Activated T-helper 1 cell treated with anti-CD3 and anti-CD28 coated beads, Interleukin-12 subunit alpha, Interleukin-12 subunit beta, Interleukin-2, Interleukin-4 antibody, amounts not matched to agents 30 ng/mL and 10 ng/mL and 1 ng/mL, durations not matched to agents 14 hours and 24 hours and 36 hours (primary cell): Measurements from ENCODE around the gene MAN1B1. TPM values are rescaled to one million over a fixed set of nuclear protein-coding genes. Genes with fewer than 3 reads are reported as not detected.
A peak's percentile ranks its signal among the peaks of the same experiment; 100 is the strongest.

Experiments used
- DNase-seq: peaks from one replicate; pipeline ENCODE4 v3.0.0; 2021; ENCODE audit warnings: low spot score
- H3K27ac Mint-ChIP-seq: one replicate; pipeline ENCODE4 v1.8.0; 2021; ENCODE audit warnings: mild to moderate bottlenecking, mixed read lengths
- H3K27me3 Mint-ChIP-seq: one replicate; pipeline ENCODE4 v1.8.0; 2022; ENCODE audit warnings: mild to moderate bottlenecking, moderate library complexity, mixed read lengths; ENCODE audit not compliant: insufficient read depth
- H3K36me3 Mint-ChIP-seq: one replicate; pipeline ENCODE4 v1.8.0; 2021; ENCODE audit warnings: low read depth, mixed read lengths
- H3K4me1 Mint-ChIP-seq: one replicate; pipeline ENCODE4 v1.8.0; 2021; ENCODE audit warnings: low read depth, mixed read lengths
- H3K4me3 Mint-ChIP-seq: one replicate; pipeline ENCODE4 v1.8.0; 2021; ENCODE audit warnings: mild to moderate bottlenecking, moderate library complexity, mixed read lengths
- H3K9me3 Mint-ChIP-seq: one replicate; pipeline ENCODE4 v1.8.0; 2021; ENCODE audit warnings: mixed read lengths
- intact Hi-C: fragments of 100-400 bp; cut with micrococcal nuclease; formaldehyde crosslinking; loops from one replicate; pipeline ENCODE4 v1.15.1; 2024
- total RNA-seq: library from RNA; stranded (reverse); gene quantifications from 2 replicates; pipeline ENCODE4 v1.2.3, GENCODE V29; 2022

The MAN1B1 gene
- total RNA-seq, 1 donor from 2014 or later = 53.6 TPM

DNA sequence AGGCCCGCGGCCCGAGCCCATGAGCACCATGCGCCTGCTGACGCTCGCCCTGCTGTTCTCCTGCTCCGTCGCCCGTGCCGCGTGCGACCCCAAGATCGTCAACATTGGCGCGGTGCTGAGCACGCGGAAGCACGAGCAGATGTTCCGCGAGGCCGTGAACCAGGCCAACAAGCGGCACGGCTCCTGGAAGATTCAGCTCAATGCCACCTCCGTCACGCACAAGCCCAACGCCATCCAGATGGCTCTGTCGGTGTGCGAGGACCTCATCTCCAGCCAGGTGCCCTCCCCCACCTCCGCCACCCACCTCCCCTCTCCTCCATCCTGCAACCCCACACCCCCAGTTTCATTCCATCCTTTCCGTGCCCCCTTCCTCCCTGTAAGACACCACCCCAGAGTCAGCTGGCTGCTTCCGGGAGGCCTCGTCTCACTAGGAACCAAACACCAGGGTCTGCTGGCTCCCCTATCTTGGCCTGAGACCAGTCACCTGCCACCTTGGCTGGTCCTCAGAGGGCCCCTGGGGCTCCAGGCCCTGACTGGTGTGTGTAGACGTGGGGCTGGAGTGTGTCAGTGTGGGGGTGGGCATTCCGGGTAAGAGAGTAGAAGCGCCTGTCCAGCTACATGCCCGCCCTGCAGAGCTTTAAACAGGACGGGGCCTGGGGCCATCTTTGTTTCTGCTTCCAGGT lies 52.8 kb downstream of the MAN1B1 start:
- intact Hi-C loops = loop anchor here (2.0 kb wide), 2 partner anchors 17 to 29 kb away; no protein-coding TSS in a partner anchor
- Mint-ChIP-seq H3K4me1 (no peaks in the 10 kb centered on the region), H3K4me3 (no peak overlapping the region), H3K36me3 (no peaks in the 10 kb centered on the region), H3K27me3 (peaks cover 33% of the 10 kb centered on the region), H3K9me3 (no peaks in the 10 kb centered on the region), H3K27ac (no peak overlapping the region)
- DNase-seq = no peak

GRCh38 chr9:137140151-137141012 lies 53.6 kb downstream of the MAN1B1 start:
- no peaks in the 10 kb centered on the region for H3K36me3 Mint-ChIP-seq
- no peak overlapping the region for H3K4me3 Mint-ChIP-seq
- no peak overlapping the region for H3K27ac Mint-ChIP-seq
- DNase-seq = no peak
- peaks cover 28% of the 10 kb centered on the region for H3K27me3 Mint-ChIP-seq
- intact Hi-C loops = no loop called here
- H3K4me1 Mint-ChIP-seq = no peaks in the 10 kb centered on the region
- H3K9me3 Mint-ChIP-seq = no peaks in the 10 kb centered on the region

DNA sequence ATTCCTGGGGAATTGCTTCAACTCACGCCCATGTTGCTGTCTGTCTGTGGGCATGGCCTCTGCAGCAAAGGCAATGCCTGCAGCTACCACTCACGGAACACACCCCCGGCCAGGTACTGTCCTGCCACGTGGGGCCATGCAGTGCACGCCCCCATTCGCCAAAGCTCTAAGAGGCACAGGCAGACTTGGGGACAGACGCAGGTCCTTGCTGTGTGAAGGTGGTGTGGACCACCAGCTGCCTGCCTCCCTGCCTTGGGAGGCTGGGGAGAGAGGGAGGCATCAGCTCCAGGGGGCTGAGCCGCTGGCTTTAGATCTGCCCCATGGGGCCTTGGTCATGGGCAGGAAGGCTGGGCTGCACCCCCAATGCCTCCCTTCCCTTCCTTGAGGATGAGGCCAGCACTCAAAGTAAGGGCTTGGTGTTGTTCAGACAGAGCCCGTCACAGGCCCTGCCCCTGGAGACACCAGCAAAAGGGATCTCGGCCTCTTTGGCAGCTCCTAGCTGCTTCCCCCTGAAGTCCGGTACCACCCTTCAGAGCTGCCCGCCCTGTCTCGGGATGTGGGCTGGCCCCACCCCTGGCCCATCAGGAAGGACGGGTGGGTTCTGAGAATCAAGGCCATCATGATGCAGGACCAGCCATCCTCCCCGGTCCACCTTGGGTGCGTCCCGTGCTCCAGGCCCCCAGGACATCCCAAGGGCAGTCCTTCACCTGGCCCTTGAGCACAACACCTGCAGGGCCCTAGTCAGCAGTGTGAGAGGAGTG lies 54.4 kb downstream of the MAN1B1 start:
- no peaks in the 10 kb centered on the region for H3K4me1 Mint-ChIP-seq
- DNase-seq = no peak
- H3K27me3 Mint-ChIP-seq = peaks cover 24% of the 10 kb centered on the region

GRCh38 chr9:137141976-137142936 lies 55.5 kb downstream of the MAN1B1 start:
- Mint-ChIP-seq H3K36me3 (no peaks in the 10 kb centered on the region), H3K27me3 (peaks cover 24% of the 10 kb centered on the region), H3K4me1 (no peaks in the 10 kb centered on the region), H3K27ac (peak overlapping the region; percentile 5), H3K9me3 (no peaks in the 10 kb centered on the region), H3K4me3 (no peak overlapping the region)
- DNase-seq = no peak
- intact Hi-C loops = no loop called here

More for the DNA sequence above, 54.4 kb downstream of the MAN1B1 start:
- H3K36me3 Mint-ChIP-seq = no peaks in the 10 kb centered on the region
- intact Hi-C loops = no loop called here
- H3K4me3 Mint-ChIP-seq = no peak overlapping the region
- H3K27ac Mint-ChIP-seq = no peak overlapping the region
- no peaks in the 10 kb centered on the region for H3K9me3 Mint-ChIP-seq

GRCh38 chr9:137143459-137143858 lies 56.7 kb downstream of the MAN1B1 start:
- Mint-ChIP-seq H3K9me3 (no peaks in the 10 kb centered on the region), H3K27me3 (peaks cover 14% of the 10 kb centered on the region), H3K4me1 (no peaks in the 10 kb centered on the region), H3K4me3 (no peak overlapping the region), H3K27ac (no peak overlapping the region), H3K36me3 (no peaks in the 10 kb centered on the region)
- intact Hi-C loops = no loop called here
- DNase-seq = no peak

GRCh38 chr9:137145731-137146526 lies 59.1 kb downstream of the MAN1B1 start:
- Mint-ChIP-seq H3K9me3 (no peaks in the 10 kb centered on the region), H3K4me3 (no peak overlapping the region), H3K27ac (no peak overlapping the region), H3K27me3 (peaks cover 3% of the 10 kb centered on the region), H3K4me1 (no peaks in the 10 kb centered on the region), H3K36me3 (no peaks in the 10 kb centered on the region)
- intact Hi-C loops = no loop called here
- no peak for DNase-seq

DNA sequence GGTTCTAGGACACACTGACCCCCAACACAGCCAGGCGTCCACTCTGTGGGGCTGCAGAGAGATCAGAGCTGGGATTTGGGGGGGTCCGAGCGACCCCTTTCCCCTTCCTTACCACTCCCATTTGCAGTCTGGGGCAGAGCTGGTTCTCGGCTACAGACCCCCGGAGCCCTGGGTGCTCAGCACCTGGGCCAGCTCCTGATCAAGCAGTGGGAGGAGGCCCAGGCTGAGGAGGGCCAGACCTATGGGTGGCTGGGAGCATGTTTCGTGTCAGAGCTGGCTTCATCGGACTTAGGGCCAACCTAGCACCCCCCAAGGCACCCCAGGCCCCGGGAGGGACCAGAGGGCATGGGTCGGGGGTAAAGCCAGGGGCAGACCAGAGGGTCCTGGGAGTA lies 59.7 kb downstream of the MAN1B1 start:
- no peaks in the 10 kb centered on the region for H3K9me3 Mint-ChIP-seq
- peaks cover 4% of the 10 kb centered on the region for H3K4me1 Mint-ChIP-seq
- H3K27ac Mint-ChIP-seq = no peak overlapping the region
- H3K4me3 Mint-ChIP-seq = no peak overlapping the region
- DNase-seq = no peak
- peaks cover 3% of the 10 kb centered on the region for H3K27me3 Mint-ChIP-seq
- intact Hi-C loops = no loop called here
- no peaks in the 10 kb centered on the region for H3K36me3 Mint-ChIP-seq

GRCh38 chr9:137147091-137147792 lies 60.5 kb downstream of the MAN1B1 start:
- no peaks in the 10 kb centered on the region for H3K9me3 Mint-ChIP-seq
- no peaks in the 10 kb centered on the region for H3K36me3 Mint-ChIP-seq
- no peak overlapping the region for H3K27ac Mint-ChIP-seq
- H3K4me3 Mint-ChIP-seq = no peak overlapping the region
- H3K27me3 Mint-ChIP-seq = peaks cover 2% of the 10 kb centered on the region
- DNase-seq = no peak
- intact Hi-C loops = no loop called here
- peaks cover 4% of the 10 kb centered on the region for H3K4me1 Mint-ChIP-seq

- Mint-ChIP-seq H3K9me3 (no peaks in the 10 kb centered on the region), H3K27me3 (peaks cover 2% of the 10 kb centered on the region), H3K27ac (no peak overlapping the region), H3K4me1 (peaks cover 4% of the 10 kb centered on the region), H3K36me3 (no peaks in the 10 kb centered on the region), H3K4me3 (no peak overlapping the region)
- intact Hi-C loops = no loop called here
- no peak for DNase-seq
These were observed 61.0 kb downstream of the MAN1B1 start for GRCh38 chr9:137147793-137148160.

DNA sequence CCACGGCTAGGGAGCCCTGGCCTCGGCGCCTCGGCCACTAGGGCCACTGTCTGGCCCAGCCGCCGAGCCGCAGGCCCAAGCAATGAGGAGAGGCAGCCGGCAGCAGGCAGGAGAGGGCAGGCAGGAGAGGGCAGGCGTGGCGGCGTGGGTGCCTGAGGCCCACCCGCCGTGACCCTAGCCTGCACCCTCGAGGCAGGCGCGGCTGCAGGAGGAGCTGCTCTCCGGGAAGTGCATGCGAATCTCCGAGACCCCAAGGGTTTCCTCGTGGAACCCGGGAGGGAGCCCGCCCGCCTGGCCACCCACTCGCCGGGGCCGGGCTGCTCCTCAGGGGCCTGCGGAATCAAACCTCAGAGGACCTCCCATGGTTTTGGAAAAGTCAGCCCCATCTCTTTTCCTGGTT lies 61.5 kb downstream of the MAN1B1 start:
- Mint-ChIP-seq H3K27ac (no peak overlapping the region), H3K36me3 (no peaks in the 10 kb centered on the region), H3K4me1 (peaks cover 4% of the 10 kb centered on the region), H3K4me3 (no peak overlapping the region), H3K27me3 (peaks cover 2% of the 10 kb centered on the region), H3K9me3 (no peaks in the 10 kb centered on the region)
- intact Hi-C loops = no loop called here
- DNase-seq = no peak

DNA sequence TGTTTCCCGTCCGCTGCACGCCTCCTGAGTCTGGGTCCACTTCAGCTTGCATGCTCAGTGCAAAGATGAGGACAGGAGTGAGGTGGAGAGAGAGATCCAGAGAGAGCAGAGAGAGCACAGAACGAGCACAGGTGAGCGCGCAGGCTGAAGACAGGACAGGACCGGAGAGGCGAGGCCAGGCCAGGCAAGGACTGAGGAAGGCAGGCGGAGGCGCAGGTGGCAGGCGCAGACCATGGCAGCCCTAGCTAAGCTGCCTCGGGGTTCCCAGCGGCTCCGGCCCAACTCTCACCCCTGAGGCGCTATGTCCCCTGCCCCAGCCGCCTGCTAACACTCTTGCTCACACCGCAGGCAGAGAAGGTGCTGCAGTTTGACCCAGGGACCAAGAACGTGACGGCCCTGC lies 61.9 kb downstream of the MAN1B1 start:
- DNase-seq = no peak
- intact Hi-C loops = no loop called here
- peaks cover 4% of the 10 kb centered on the region for H3K4me1 Mint-ChIP-seq

More for the DNA sequence above, 61.9 kb downstream of the MAN1B1 start:
- Mint-ChIP-seq H3K27me3 (peaks cover 2% of the 10 kb centered on the region), H3K9me3 (no peaks in the 10 kb centered on the region), H3K27ac (no peak overlapping the region), H3K36me3 (no peaks in the 10 kb centered on the region), H3K4me3 (no peak overlapping the region)
